Measurements from ENCODE around the gene GLG1.

The GLG1 gene

GRCh38 chr16:74575175-74575806, 31.6 kb downstream of the GLG1 start:
- TF ChIP-seq ZNF274 (IDR thresholded peaks at IDR 0.05; ENCODE audit: low read depth, low read length) = no peak
- no peak overlapping the region for H3K4me3 ChIP-seq (ENCODE audit: low read length)

GRCh38 chr16:74574146-74574545, 32.8 kb downstream of the GLG1 start:
- TF ChIP-seq ZNF274 (IDR thresholded peaks at IDR 0.05; ENCODE audit: low read depth, low read length) = no peak
- H3K4me3 ChIP-seq (ENCODE audit: low read length) = no peak overlapping the region

GRCh38 chr16:74573622-74574021, 33.3 kb downstream of the GLG1 start:
- no peak for TF ChIP-seq ZNF274 (IDR thresholded peaks at IDR 0.05; ENCODE audit: low read depth, low read length)
- H3K4me3 ChIP-seq (ENCODE audit: low read length) = no peak overlapping the region

- no peak for TF ChIP-seq ZNF274 (IDR thresholded peaks at IDR 0.05; ENCODE audit: low read depth, low read length)
- no peak overlapping the region for H3K4me3 ChIP-seq (ENCODE audit: low read length)
These were observed 36.3 kb downstream of the GLG1 start for GRCh38 chr16:74570412-74571301.

- no peak for TF ChIP-seq ZNF274 (IDR thresholded peaks at IDR 0.05; ENCODE audit: low read depth, low read length)
- no peak overlapping the region for H3K4me3 ChIP-seq (ENCODE audit: low read length)
These were observed 37.8 kb downstream of the GLG1 start for GRCh38 chr16:74568961-74569631.

- TF ChIP-seq ZNF274 (IDR thresholded peaks at IDR 0.05; ENCODE audit: low read depth, low read length) = no peak
- H3K4me3 ChIP-seq (ENCODE audit: low read length) = no peak overlapping the region
These were observed 39.0 kb downstream of the GLG1 start for GRCh38 chr16:74567901-74568300.

GRCh38 chr16:74565378-74565777, 41.5 kb downstream of the GLG1 start:
- no peak overlapping the region for H3K4me3 ChIP-seq (ENCODE audit: low read length)
- TF ChIP-seq ZNF274 (IDR thresholded peaks at IDR 0.05; ENCODE audit: low read depth, low read length) = no peak

- no peak overlapping the region for H3K4me3 ChIP-seq (ENCODE audit: low read length)
- TF ChIP-seq ZNF274 (IDR thresholded peaks at IDR 0.05; ENCODE audit: low read depth, low read length) = no peak
These were observed 42.4 kb downstream of the GLG1 start for GRCh38 chr16:74564451-74564984.

- TF ChIP-seq ZNF274 (IDR thresholded peaks at IDR 0.05; ENCODE audit: low read depth, low read length) = no peak
- H3K4me3 ChIP-seq (ENCODE audit: low read length) = no peak overlapping the region
These were observed 43.1 kb downstream of the GLG1 start for GRCh38 chr16:74563828-74564263.

GRCh38 chr16:74562117-74562516, 44.8 kb downstream of the GLG1 start:
- no peak for TF ChIP-seq ZNF274 (IDR thresholded peaks at IDR 0.05; ENCODE audit: low read depth, low read length)

GRCh38 chr16:74561626-74562025, 45.3 kb downstream of the GLG1 start:
- no peak overlapping the region for H3K4me3 ChIP-seq (ENCODE audit: low read length)
- TF ChIP-seq ZNF274 (IDR thresholded peaks at IDR 0.05; ENCODE audit: low read depth, low read length) = no peak

More at GRCh38 chr16:74562117-74562516, 44.8 kb downstream of the GLG1 start:
- H3K4me3 ChIP-seq (ENCODE audit: low read length) = no peak overlapping the region

- TF ChIP-seq ZNF274 (IDR thresholded peaks at IDR 0.05; ENCODE audit: low read depth, low read length) = no peak
These were observed 46.0 kb downstream of the GLG1 start for GRCh38 chr16:74560912-74561311.

GRCh38 chr16:74558873-74559272, 48.0 kb downstream of the GLG1 start:
- no peak overlapping the region for H3K4me3 ChIP-seq (ENCODE audit: low read length)
- TF ChIP-seq ZNF274 (IDR thresholded peaks at IDR 0.05; ENCODE audit: low read depth, low read length) = no peak

More at GRCh38 chr16:74560912-74561311, 46.0 kb downstream of the GLG1 start:
- no peak overlapping the region for H3K4me3 ChIP-seq (ENCODE audit: low read length)

- no peak for TF ChIP-seq ZNF274 (IDR thresholded peaks at IDR 0.05; ENCODE audit: low read depth, low read length)
- no peak overlapping the region for H3K4me3 ChIP-seq (ENCODE audit: low read length)
These were observed 49.6 kb downstream of the GLG1 start for GRCh38 chr16:74557275-74557674.

All from GM08714 (cell line).